ENCODE measurements around the gene NELFCD.

Gene NELFCD

GRCh38 chr20:59022754-59023153, 41.7 kb downstream of the NELFCD start:
- ChIA-PET POLR2A (interaction anchor here (0.7 to 2.0 kb wide), 3 partner anchors 9 to 115 kb away, joined by 4 to 10 read pairs (median 6); partner anchors contain the start of gene ATP5F1E), CTCF (interaction anchor here (0.6 to 1.6 kb wide), 2 partner anchors 9 to 152 kb away, joined by 3 to 4 read pairs; no protein-coding TSS in a partner anchor)
- Histone ChIP-seq H3K4me3 (ENCODE audit: low read depth, low read length) (no peak overlapping the region), H3K4me1 (ENCODE audit: control insufficient read depth, insufficient read depth, low read length) (no peaks in the 10 kb centered on the region), H3K27ac (ENCODE audit: extremely low read depth, low read depth, low read length) (no peak overlapping the region), H3K36me3 (ENCODE audit: control insufficient read depth in 2 of 2, insufficient read depth in 1 of 2, low read length in 2 of 2) (peaks cover 7 to 52% of the 10 kb centered on the region in 2 experiments), H3K9me3 (ENCODE audit: control insufficient read depth, insufficient read depth, low read depth, low read length) (no peaks in the 10 kb centered on the region)
- no peak for TF ChIP-seq ZNF302 (tag by site-specific recombination; IDR thresholded peaks at IDR 0.05; ENCODE audit: low read depth)
- no peak for TF ChIP-seq ZBTB17 (tag by site-specific recombination; IDR thresholded peaks at IDR 0.05)
- TF ChIP-seq, protein P1, sequence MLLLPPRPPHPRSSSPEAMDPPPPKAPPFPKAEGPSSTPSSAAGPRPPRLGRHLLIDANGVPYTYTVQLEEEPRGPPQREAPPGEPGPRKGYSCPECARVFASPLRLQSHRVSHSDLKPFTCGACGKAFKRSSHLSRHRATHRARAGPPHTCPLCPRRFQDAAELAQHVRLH (tag by site-specific recombination; IDR thresholded peaks at IDR 0.05) = no peak
- TF ChIP-seq ZNF311 (tag by site-specific recombination; IDR thresholded peaks at IDR 0.05; ENCODE audit: borderline replicate concordance) = no peak
- TF ChIP-seq ZNF645 (tag by site-specific recombination; IDR thresholded peaks at IDR 0.05) = no peak

DNA sequence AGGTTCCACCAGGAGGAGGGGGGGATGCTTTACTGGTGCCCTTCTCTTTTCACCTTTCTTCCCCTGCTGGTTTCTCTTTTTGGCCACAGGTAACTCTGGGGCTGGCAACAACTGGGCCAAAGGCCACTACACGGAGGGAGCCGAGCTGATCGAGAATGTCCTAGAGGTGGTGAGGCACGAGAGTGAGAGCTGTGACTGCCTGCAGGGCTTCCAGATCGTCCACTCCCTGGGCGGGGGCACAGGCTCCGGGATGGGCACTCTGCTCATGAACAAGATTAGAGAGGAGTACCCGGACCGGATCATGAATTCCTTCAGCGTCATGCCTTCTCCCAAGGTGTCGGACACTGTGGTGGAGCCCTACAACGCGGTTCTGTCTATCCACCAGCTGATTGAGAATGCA, 42.6 kb downstream of the NELFCD start:
- Histone ChIP-seq H3K4me3 (ENCODE audit: low read depth, low read length) (no peak overlapping the region), H3K4me1 (ENCODE audit: control insufficient read depth, insufficient read depth, low read length) (no peaks in the 10 kb centered on the region), H3K9me3 (ENCODE audit: control insufficient read depth, insufficient read depth, low read depth, low read length) (no peaks in the 10 kb centered on the region), H3K27ac (ENCODE audit: extremely low read depth, low read depth, low read length) (no peak overlapping the region), H3K36me3 (ENCODE audit: control insufficient read depth in 2 of 2, insufficient read depth in 1 of 2, low read length in 2 of 2) (peaks cover 7 to 60% of the 10 kb centered on the region in 2 experiments)
- TF ChIP-seq ZNF169 (tag by site-specific recombination; IDR thresholded peaks at IDR 0.05) (no peak), ZNF10 (tag by site-specific recombination; IDR thresholded peaks at IDR 0.05) (no peak), GLIS2 (tag by site-specific recombination; IDR thresholded peaks at IDR 0.05) (no peak), ZNF175 (tag by site-specific recombination; IDR thresholded peaks at IDR 0.05) (no peak), ZNF626 (tag by site-specific recombination; IDR thresholded peaks at IDR 0.05) (no peak), PRDM6 (tag by site-specific recombination; IDR thresholded peaks at IDR 0.05) (no peak), ZNF112 (tag by site-specific recombination; IDR thresholded peaks at IDR 0.05) (no peak), ZNF530 (tag by site-specific recombination; IDR thresholded peaks at IDR 0.05; ENCODE audit: low read depth) (no peak), IKZF3 (tag by site-specific recombination; IDR thresholded peaks at IDR 0.05) (no peak), ZNF239 (tag by site-specific recombination; IDR thresholded peaks at IDR 0.05) (no peak), GLI2 (tag by site-specific recombination; IDR thresholded peaks at IDR 0.05; ENCODE audit: borderline replicate concordance, low read depth) (no peak), ZNF140 (tag by site-specific recombination; IDR thresholded peaks at IDR 0.05) (no peak), KLF8 (tag by site-specific recombination; IDR thresholded peaks at IDR 0.05) (no peak), OVOL3 (tag by site-specific recombination; IDR thresholded peaks at IDR 0.05) (no peak), ZNF837 (tag by site-specific recombination; IDR thresholded peaks at IDR 0.05) (no peak)
- TF ChIP-seq, protein P2, sequence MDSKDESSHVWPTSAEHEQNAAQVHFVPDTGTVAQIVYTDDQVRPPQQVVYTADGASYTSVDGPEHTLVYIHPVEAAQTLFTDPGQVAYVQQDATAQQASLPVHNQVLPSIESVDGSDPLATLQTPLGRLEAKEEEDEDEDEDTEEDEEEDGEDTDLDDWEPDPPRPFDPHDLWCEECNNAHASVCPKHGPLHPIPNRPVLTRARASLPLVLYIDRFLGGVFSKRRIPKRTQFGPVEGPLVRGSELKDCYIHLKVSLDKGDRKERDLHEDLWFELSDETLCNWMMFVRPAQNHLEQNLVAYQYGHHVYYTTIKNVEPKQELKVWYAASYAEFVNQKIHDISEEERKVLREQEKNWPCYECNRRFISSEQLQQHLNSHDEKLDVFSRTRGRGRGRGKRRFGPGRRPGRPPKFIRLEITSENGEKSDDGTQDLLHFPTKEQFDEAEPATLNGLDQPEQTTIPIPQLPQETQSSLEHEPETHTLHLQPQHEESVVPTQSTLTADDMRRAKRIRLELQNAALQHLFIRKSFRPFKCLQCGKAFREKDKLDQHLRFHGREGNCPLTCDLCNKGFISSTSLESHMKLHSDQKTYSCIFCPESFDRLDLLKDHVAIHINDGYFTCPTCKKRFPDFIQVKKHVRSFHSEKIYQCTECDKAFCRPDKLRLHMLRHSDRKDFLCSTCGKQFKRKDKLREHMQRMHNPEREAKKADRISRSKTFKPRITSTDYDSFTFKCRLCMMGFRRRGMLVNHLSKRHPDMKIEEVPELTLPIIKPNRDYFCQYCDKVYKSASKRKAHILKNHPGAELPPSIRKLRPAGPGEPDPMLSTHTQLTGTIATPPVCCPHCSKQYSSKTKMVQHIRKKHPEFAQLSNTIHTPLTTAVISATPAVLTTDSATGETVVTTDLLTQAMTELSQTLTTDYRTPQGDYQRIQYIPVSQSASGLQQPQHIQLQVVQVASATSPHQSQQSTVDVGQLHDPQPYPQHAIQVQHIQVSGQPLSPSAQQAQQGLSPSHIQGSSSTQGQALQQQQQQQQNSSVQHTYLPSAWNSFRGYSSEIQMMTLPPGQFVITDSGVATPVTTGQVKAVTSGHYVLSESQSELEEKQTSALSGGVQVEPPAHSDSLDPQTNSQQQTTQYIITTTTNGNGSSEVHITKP (tag by site-specific recombination; IDR thresholded peaks at IDR 0.05) = no peak
- ChIA-PET POLR2A (interaction anchor here (2.0 kb wide), 1 partner anchor 9 kb away, joined by 10 read pairs; the partner anchor contains the start of gene ATP5F1E), CTCF (interaction anchor here (0.8 to 1.6 kb wide), 2 partner anchors 9 to 98 kb away, joined by 3 to 4 read pairs; no protein-coding TSS in a partner anchor)

All from HEK293 (cell line).